ENCODE data around the gene EIF4B.

EIF4B gene

DNA sequence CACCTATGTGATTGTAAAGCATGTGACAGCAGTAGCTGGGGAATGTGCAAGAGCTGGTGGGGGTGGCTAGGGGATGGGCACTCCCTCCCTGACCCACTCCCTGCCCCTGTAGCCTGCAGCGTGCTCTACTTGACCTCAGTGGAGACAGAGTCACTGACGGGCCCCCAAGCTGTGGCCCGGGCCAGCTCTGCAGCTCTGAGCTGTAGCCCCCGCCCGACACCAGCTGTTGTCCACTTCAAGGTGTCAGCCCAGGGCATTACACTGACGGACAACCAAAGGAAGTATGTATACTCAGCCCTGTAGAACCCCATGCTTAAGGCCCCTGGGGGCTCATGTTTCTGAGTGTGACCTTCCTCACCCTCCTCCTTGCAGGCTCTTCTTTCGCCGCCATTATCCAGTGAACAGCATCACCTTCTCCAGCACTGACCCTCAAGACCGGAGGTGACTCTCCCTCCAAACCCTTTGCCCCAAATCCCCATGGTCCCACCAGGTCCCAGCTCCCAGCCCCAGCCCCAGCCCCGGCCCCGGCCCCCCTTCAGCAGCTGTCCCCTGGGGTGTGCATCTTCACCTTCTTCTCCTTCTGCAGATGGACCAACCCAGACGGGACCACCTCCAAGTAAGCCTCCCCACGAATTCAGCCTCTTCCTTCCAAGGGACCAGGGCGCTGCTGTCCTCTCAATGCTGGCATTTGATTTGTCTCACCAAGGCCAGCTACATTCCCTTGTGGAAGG lies 56.9 kb downstream of the EIF4B start:
- Histone ChIP-seq H3K9me3 (replicated peaks; ENCODE audit: low read length) (no peaks in the 10 kb centered on the region), H3K4me2 (ENCODE audit: low read length) (no peak overlapping the region), H3K4me3 (ENCODE audit: low read length) (no peak overlapping the region), H3K4me1 (ENCODE audit: control insufficient read depth, insufficient read depth, low read length) (peaks cover 55% of the 10 kb centered on the region), H3K36me3 (ENCODE audit: insufficient read depth, low read length) (peaks cover 82% of the 10 kb centered on the region), H3K9ac (ENCODE audit: low read depth, low read length) (no peak overlapping the region), H3K27me3 (ENCODE audit: control insufficient read depth, insufficient read depth, low read length) (no peaks in the 10 kb centered on the region)

DNA sequence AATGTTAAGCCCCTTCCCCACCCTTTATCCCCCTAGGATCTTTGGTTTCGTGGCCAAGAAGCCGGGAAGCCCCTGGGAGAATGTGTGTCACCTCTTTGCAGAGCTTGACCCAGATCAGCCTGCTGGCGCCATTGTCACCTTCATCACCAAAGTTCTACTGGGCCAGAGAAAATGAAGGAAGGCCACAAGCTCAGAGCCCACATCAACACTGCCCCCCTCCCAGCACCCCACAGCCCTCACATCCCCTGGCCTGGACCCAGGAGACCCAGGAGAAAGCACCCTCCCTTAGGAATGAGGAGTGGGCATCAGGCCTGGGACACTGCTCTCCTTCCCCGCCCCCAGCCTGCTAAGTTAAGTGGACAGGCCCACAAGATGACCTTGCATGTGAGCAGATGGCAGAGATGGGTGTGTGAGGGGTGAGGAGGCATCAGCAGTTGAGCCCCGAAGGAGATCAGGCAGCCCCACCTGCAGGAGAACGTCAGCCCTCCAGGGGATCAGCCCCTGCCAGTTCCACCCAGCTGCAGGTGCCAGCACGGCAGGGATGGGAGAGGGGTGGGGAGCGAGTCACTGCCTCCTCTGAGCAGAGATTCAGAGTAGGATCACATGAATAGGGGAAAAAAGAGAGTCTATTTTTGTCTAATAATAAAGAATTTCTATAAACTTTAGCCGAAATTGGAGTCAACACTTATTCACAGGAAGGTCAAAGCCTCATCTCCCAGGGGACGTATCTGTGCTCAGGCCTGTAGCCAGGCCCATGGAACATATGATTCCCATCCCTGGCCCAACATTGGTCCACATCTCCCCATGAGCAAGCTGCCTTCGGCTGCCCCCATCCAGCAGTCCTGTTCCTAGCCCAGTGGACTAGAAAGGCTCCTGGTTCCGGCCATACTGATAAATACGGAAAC lies 57.7 kb downstream of the EIF4B start:
- Histone ChIP-seq H3K36me3 (ENCODE audit: insufficient read depth, low read length) (peaks cover 75% of the 10 kb centered on the region), H3K27me3 (ENCODE audit: control insufficient read depth, insufficient read depth, low read length) (no peaks in the 10 kb centered on the region), H3K4me2 (ENCODE audit: low read length) (no peak overlapping the region), H3K4me3 (ENCODE audit: low read length) (no peak overlapping the region), H3K4me1 (ENCODE audit: control insufficient read depth, insufficient read depth, low read length) (peaks cover 62% of the 10 kb centered on the region), H3K9ac (ENCODE audit: low read depth, low read length) (peak overlapping the region; percentile 46), H3K9me3 (replicated peaks; ENCODE audit: low read length) (no peaks in the 10 kb centered on the region)

DNA sequence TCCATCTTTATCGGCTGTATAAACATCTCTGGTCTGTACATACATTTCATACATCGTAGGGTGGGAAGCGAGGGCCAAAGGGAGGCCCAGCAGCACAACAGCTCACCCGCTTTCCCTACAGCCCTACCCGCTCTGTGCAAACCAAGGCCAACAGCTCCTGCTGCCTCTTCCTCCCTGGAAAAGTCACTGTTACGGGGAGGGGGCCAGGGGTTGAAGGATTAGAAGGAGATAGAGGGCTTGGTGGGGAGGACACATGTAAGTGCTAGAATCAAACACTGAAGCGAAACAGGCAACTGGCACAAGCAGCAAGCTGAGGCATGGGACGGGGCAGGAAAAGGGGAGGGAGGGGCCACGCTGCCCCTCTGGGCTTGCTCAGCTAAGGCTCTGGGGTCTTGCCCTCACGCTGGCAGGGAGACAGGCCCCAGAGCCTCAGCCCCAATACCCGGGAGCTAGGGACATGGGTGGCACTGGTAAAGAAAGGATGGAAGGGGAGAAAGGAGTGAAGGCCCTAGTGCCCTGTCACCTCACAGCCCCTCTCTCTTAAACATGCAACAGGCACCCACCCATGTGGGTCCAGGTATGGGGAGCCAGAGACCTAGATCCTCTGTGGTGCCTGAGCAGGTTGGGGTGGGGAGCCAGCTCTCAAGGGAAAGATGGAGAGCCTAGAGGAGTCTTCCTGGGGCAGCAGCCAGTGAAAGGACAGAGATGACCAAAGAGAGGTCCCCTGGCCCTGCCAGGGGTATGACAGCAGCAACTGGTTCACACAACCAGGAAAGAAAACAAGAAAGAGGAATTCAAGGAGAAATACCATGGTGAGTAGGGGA lies 58.6 kb downstream of the EIF4B start:
- Histone ChIP-seq H3K4me2 (ENCODE audit: low read length) (no peak overlapping the region), H3K4me1 (ENCODE audit: control insufficient read depth, insufficient read depth, low read length) (peaks cover 62% of the 10 kb centered on the region), H3K27me3 (ENCODE audit: control insufficient read depth, insufficient read depth, low read length) (no peaks in the 10 kb centered on the region), H3K4me3 (ENCODE audit: low read length) (no peak overlapping the region), H3K9me3 (replicated peaks; ENCODE audit: low read length) (no peaks in the 10 kb centered on the region), H3K36me3 (ENCODE audit: insufficient read depth, low read length) (peaks cover 66% of the 10 kb centered on the region), H3K9ac (ENCODE audit: low read depth, low read length) (peak overlapping the region; percentile 46)

DNA sequence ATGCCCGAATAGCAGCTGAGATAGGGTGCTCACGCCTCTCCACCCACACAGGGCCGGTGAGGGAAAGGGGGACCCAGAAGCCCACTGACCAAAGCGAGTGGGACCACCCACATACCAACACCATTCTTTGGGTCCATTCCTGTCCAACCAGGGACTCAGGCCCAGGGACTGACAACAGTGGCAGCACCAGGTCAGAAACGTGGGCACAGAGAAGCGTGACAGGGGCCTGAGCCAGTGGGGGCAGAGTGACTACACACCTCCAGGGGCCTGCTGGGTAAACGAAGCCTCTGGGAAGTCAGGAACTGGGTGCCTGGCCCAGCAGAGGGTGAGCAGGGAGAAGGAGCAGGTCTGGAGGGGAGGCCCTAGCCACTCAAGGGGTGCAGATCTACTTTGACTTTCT lies 59.2 kb downstream of the EIF4B start:
- Histone ChIP-seq H3K9me3 (replicated peaks; ENCODE audit: low read length) (no peaks in the 10 kb centered on the region), H3K4me3 (ENCODE audit: low read length) (no peak overlapping the region), H3K36me3 (ENCODE audit: insufficient read depth, low read length) (peaks cover 60% of the 10 kb centered on the region), H3K4me2 (ENCODE audit: low read length) (no peak overlapping the region), H3K9ac (ENCODE audit: low read depth, low read length) (no peak overlapping the region), H3K4me1 (ENCODE audit: control insufficient read depth, insufficient read depth, low read length) (peaks cover 62% of the 10 kb centered on the region), H3K27me3 (ENCODE audit: control insufficient read depth, insufficient read depth, low read length) (no peaks in the 10 kb centered on the region)

GRCh38 chr12:53065975-53066931 lies 60.0 kb downstream of the EIF4B start:
- H3K4me2 ChIP-seq (ENCODE audit: low read length), result peak overlapping the region; percentile 36
- peaks cover 68% of the 10 kb centered on the region for H3K4me1 ChIP-seq (ENCODE audit: control insufficient read depth, insufficient read depth, low read length)
- peak overlapping the region; percentile 52 for H3K9ac ChIP-seq (ENCODE audit: low read depth, low read length)
- H3K4me3 ChIP-seq (ENCODE audit: low read length), result no peak overlapping the region
- H3K27me3 ChIP-seq (ENCODE audit: control insufficient read depth, insufficient read depth, low read length), result no peaks in the 10 kb centered on the region
- no peaks in the 10 kb centered on the region for H3K9me3 ChIP-seq (replicated peaks; ENCODE audit: low read length)
- H3K36me3 ChIP-seq (ENCODE audit: insufficient read depth, low read length), result peaks cover 55% of the 10 kb centered on the region

- H3K4me1 ChIP-seq (ENCODE audit: control insufficient read depth, insufficient read depth, low read length), result peaks cover 69% of the 10 kb centered on the region
- H3K4me3 ChIP-seq (ENCODE audit: low read length), result no peak overlapping the region
- no peak overlapping the region for H3K9ac ChIP-seq (ENCODE audit: low read depth, low read length)
- H3K4me2 ChIP-seq (ENCODE audit: low read length), result no peak overlapping the region
- peaks cover 52% of the 10 kb centered on the region for H3K36me3 ChIP-seq (ENCODE audit: insufficient read depth, low read length)
- H3K9me3 ChIP-seq (replicated peaks; ENCODE audit: low read length), result no peaks in the 10 kb centered on the region
- H3K27me3 ChIP-seq (ENCODE audit: control insufficient read depth, insufficient read depth, low read length), result no peaks in the 10 kb centered on the region
Observed at GRCh38 chr12:53067074-53067992, 61.1 kb downstream of the EIF4B start.

DNA sequence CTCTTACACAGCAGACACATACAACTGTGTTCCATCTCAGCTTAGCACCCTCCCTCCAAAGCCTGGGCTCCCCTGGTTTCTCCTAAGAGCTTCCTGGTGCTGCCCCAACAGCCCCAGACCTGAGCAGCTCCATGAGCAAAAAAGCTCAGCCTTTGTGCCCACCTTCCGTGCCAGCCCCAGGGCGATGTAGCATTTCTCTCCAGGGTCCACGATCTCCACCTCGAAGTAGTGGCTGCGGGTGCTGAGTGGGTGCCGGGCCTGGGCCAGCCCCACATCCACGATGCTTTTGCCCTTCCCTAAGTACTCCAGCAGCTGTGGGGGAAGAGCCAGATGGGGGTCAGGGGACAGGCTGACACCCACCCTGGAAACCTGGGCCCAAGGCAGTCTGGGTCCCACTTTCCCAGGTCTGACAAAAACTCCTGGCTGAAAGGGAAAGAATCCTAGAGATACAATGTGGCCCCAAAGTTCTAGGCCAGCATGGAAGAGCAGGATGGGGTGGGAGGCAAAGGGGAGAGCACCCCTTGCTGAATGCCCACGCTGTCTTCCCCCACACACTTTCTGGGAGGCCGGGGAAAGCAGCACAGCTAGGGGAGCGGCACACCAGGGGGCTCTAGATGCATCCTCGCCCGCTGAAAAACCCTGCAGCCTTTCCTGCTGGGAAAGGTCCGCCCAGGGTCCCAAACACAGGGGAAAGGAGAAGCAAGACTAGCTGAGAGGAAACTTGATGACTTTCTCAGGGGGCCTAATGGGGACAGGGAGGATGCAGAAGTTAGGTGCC lies 61.9 kb downstream of the EIF4B start:
- no peak overlapping the region for H3K9ac ChIP-seq (ENCODE audit: low read depth, low read length)
- H3K4me3 ChIP-seq (ENCODE audit: low read length), result no peak overlapping the region
- H3K4me2 ChIP-seq (ENCODE audit: low read length), result no peak overlapping the region
- peaks cover 64% of the 10 kb centered on the region for H3K4me1 ChIP-seq (ENCODE audit: control insufficient read depth, insufficient read depth, low read length)
- no peaks in the 10 kb centered on the region for H3K9me3 ChIP-seq (replicated peaks; ENCODE audit: low read length)
- H3K36me3 ChIP-seq (ENCODE audit: insufficient read depth, low read length), result peaks cover 47% of the 10 kb centered on the region
- H3K27me3 ChIP-seq (ENCODE audit: control insufficient read depth, insufficient read depth, low read length), result no peaks in the 10 kb centered on the region

DNA sequence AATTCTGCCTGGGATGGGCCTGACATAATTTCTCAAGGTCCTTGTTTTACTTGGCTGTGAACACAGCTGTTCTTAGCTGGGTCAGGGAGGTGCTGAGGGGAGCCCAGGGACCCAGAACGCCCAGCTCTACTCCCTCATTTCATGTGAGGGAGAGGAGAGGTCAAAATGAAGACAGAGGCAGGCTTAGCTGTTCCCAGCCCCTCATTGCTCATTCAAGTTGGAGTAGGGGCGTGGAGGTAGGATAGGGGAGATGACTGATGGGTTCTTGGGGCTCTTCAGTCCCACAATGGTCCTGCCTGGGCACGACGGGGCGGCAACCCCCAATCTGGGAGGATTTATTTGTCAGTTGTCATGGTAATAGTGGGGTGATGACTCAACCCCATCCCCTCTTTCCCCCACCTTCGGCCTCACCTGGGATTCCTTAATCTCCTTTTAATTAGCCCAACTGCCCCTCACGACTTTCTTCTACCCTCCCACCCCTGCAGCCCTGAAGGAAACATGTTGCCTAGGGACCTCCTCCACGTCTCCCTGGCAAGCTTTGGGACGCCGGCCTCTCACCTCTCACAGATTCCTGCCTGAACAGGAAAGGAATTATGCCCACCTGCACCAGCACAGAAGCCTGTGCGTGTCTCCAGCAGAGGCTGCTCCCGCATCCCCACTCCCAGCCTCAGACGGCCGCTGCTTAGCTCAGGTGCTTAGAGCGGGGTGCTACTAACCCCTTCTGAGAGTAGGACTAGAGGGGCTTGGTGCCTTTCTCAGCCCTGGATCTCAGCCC lies 62.7 kb downstream of the EIF4B start:
- Histone ChIP-seq H3K9me3 (replicated peaks; ENCODE audit: low read length) (no peaks in the 10 kb centered on the region), H3K36me3 (ENCODE audit: insufficient read depth, low read length) (peaks cover 44% of the 10 kb centered on the region), H3K4me3 (ENCODE audit: low read length) (no peak overlapping the region), H3K4me2 (ENCODE audit: low read length) (no peak overlapping the region), H3K4me1 (ENCODE audit: control insufficient read depth, insufficient read depth, low read length) (peaks cover 58% of the 10 kb centered on the region), H3K27me3 (ENCODE audit: control insufficient read depth, insufficient read depth, low read length) (no peaks in the 10 kb centered on the region), H3K9ac (ENCODE audit: low read depth, low read length) (no peak overlapping the region)
